Measurements from ENCODE around the gene TSC22D4.

DNA sequence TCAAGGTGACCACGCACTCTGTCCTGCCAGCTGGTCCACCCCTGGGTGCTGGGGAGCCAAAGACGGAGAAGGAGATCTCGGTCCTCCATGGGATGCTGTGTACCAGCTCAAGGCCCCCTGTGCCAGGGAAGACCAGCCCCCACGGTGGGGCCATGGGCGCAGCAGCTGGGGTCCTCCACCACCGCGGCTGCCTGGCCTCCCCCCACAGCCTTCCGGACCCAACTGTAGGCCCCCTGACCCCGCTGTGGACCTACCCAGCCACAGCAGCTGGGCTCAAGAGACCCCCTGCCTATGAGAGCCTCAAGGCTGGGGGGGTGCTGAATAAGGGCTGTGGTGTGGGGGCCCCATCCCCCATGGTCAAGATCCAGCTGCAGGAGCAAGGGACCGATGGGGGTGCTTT lies 10.1 kb upstream of the TSC22D4 start:
- TF ChIP-seq POLR2AphosphoS5 (IDR thresholded peaks at IDR 0.05; ENCODE audit: low read depth, low read length) = no peak
- TF ChIP-seq POLR2A (IDR thresholded peaks at IDR 0.05; ENCODE audit: low read depth, low read length) = no peak
- TF ChIP-seq SPI1 (IDR thresholded peaks at IDR 0.05; ENCODE audit: low read depth, low read length) = no peak
- no peak for TF ChIP-seq TAF1 (IDR thresholded peaks at IDR 0.05; ENCODE audit: low read depth, low read length)
- TF ChIP-seq PAX5 (IDR thresholded peaks at IDR 0.05; ENCODE audit: insufficient read depth, low read length, severe bottlenecking) = no peak

Measured in GM12891 (cell line).